Esophagus squamous epithelium (tissue), 4 donors: ENCODE data around the gene ASAP2.

Source experiments
- CTCF ChIP-seq, 6 experiments: fragments of 450-650 bp in 4 of 6; fragments of 200-600 bp in 2 of 6; sonication (generic) in 2 of 6; IDR thresholded peaks; one replicate each; pipeline ENCODE4 v1.5.1; 2016 to 2019; ENCODE audit warnings: antibody characterized with exemption in 6 of 6, mild to moderate bottlenecking in 4 of 6, moderate library complexity in 4 of 6
- POLR2A ChIP-seq, 4 donors: fragments of 450-650 bp; IDR thresholded peaks; one replicate each; pipeline ENCODE4 v1.6.1; 2017; ENCODE audit warnings: antibody characterized with exemption in 4 of 4, mild to moderate bottlenecking in 4 of 4, moderate library complexity in 3 of 4

- TF ChIP-seq CTCF (IDR thresholded peaks at IDR 0.05) (no peak), POLR2A (IDR thresholded peaks at IDR 0.05) (no peak)
Observed at GRCh38 chr2:9236867-9237266, 30.3 kb downstream of the ASAP2 start.
